Epithelial cell of prostate (primary cell): ENCODE results near the gene GRIN2B.

ENCODE experiments used
- DNase-seq: peaks from one replicate; pipeline ENCODE4 v3.0.0-alpha.2; 2011; ENCODE audit warnings: low read depth, low spot score
- H3K27ac ChIP-seq: fragments of 450-650 bp; 2 replicates; pipeline ENCODE4 v1.5.1; 2017; ENCODE audit warnings: mild to moderate bottlenecking

Gene GRIN2B

DNA sequence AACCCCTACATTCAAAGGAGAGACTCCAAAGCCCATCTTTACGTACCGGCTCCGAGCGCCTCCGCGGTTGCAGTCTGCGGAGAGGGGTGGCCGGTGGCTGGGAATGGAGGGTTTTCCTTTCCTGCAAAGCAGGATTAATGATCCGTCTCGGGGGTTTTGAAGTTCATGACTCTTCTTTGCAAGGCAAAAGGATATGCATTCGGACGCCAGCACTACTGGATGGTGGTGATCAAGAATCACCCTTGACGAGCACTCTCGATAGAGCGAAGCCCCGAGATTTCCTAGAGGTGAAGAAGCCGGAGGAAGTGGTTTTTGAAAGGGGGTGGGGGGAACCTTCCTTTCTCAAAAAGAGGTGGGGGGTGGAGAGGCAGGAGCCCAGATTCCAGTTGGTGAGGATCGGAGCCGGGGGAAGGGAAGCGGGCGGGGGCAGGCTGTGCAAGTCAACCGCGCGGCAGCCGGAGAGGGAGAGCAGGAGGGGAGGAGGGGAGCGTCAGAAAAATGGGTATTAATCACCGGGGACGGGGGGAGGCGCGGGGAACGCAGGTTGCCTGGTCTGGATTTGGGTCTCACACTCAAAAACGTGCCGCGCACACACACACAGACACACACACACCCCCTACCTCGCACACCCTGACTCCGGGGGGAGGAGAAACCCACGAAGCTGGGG is at the start of gene GRIN2B:
Gene GRIN2B (minus strand): TSS at position 307 of the 667 bp plus-strand sequence. CDS start 115,394 bp downstream, outside the sequence.
- DNase-seq, result no peak
- H3K27ac ChIP-seq, result no peak within 1 kb of the TSS

DNA sequence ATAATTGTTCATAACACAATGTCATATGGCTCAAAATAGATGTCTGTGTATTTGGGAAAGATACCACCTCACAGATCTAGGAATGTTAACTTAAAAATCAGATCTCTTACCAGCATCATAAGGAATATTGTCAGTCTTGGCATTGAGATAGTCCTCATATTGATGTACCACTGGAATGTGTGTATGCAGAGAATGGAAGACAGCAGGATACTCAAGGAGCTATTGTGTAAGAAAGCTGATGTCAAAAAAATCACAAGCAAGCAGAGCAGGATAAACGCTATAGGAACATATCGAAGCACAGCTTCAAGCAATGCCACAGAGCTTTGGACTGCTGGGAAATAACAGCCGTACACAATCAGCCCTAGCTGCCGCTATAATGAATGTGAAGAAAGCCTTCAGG is 45.1 kb upstream of the GRIN2B start:
- no peak overlapping the region for H3K27ac ChIP-seq

GRCh38 chr12:14024591-14024990 is 43.2 kb upstream of the GRIN2B start:
- H3K27ac ChIP-seq, result no peak overlapping the region
- DNase-seq, result no peak

More for the DNA sequence above, 45.1 kb upstream of the GRIN2B start:
- no peak for DNase-seq

DNA sequence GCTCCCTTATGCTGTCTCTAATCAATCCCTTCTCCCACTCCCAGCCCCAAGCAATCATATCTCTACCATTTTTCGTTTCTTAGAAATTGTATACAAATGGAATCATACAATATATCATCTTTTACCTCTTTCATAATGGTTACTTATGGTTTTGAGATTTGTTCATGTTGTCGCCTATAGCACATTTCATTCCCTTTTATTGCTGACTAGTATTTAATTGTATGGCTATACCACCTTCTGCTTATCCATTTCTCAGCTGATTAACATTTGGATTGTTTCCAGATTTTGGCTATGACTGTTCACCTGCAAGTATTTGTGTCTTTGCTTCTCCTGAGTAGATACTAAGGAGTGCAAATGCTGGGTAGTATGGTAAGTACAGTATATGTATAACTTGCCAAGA is 36.7 kb upstream of the GRIN2B start:
- DNase-seq, result no peak
- no peak overlapping the region for H3K27ac ChIP-seq

GRCh38 chr12:14010989-14011388 is 29.6 kb upstream of the GRIN2B start:
- no peak for DNase-seq
- H3K27ac ChIP-seq, result no peak overlapping the region

- no peak overlapping the region for H3K27ac ChIP-seq
- DNase-seq, result no peak
Observed at GRCh38 chr12:14007639-14008038, 26.2 kb upstream of the GRIN2B start.

- H3K27ac ChIP-seq, result no peak overlapping the region
- DNase-seq, result no peak
Observed at GRCh38 chr12:13992585-13992984, 11.2 kb upstream of the GRIN2B start.

- H3K27ac ChIP-seq, result no peak overlapping the region
Observed at GRCh38 chr12:13992106-13992505, 10.7 kb upstream of the GRIN2B start.

GRCh38 chr12:13986031-13986430 is 4.6 kb upstream of the GRIN2B start:
- DNase-seq, result no peak
- H3K27ac ChIP-seq, result peak overlapping the region; percentile 39

More at GRCh38 chr12:13992106-13992505, 10.7 kb upstream of the GRIN2B start:
- DNase-seq, result no peak

DNA sequence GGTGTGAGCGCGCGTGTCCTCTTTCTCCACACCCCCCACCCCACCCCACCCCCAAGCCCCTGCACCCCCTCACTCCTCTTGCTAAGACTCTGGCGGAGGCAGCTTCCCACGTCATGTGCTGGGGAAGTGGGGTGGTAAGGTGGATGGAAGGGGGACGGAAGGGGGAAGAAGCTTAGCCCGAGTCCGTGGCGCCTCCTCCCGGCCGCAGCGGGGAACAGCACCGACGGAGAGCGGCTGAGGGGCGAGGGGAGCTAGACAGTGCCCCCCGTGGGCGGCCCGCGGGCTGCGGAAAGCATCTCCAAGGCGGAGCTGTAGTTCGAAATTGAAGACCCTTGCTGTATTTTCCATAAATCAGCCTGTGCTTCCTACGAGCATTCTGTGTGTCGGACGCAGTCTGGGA is 588 bp upstream of the GRIN2B start:
- DNase-seq, result no peak
- no peak overlapping the region for H3K27ac ChIP-seq

- no peak for DNase-seq
- no peak overlapping the region for H3K27ac ChIP-seq
Observed at GRCh38 chr12:13980538-13981295, 685 bp downstream of the GRIN2B start.

GRCh38 chr12:13979772-13980378 is 1.5 kb downstream of the GRIN2B start:
- no peak overlapping the region for H3K27ac ChIP-seq
- DNase-seq, result no peak

DNA sequence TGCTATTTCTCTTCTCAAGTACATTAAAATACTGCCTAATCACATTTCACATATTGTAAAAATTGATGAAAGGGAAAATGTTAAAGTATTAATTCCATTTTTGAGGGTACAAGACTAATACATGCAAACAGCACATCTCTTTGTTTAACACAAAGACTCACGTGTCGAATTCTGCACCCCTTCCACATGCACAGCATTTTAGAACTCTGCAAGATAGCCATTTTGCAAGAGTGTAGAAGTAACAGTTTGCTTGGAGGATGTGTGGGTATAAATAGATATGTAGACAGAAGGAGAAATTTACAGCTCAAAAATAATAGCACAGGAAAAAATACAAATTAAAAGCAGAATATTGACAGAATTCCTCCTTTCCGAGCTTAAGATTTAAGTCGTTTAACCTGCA is 2.5 kb downstream of the GRIN2B start:
- DNase-seq, result no peak
- no peak overlapping the region for H3K27ac ChIP-seq

DNA sequence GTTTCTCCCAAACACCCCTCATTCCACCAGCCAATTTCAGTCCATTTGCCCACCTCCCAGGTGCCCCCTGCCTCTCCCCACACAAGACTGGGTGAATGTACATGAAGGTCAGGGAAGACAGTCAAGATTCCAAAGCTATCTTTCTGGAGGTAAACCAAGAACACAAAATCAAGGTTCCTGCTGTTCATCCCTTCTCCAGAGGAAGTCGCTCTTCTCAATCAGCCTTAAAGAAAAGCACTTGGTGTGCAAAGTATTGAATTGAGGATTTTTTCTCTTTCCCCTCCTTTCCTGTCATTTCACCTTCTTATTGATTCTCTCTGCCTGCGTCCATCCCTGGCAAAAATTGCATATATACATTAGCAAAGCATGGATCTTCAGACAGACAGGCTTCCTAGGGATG is 4.5 kb downstream of the GRIN2B start:
- DNase-seq, result no peak
- no peak overlapping the region for H3K27ac ChIP-seq

DNA sequence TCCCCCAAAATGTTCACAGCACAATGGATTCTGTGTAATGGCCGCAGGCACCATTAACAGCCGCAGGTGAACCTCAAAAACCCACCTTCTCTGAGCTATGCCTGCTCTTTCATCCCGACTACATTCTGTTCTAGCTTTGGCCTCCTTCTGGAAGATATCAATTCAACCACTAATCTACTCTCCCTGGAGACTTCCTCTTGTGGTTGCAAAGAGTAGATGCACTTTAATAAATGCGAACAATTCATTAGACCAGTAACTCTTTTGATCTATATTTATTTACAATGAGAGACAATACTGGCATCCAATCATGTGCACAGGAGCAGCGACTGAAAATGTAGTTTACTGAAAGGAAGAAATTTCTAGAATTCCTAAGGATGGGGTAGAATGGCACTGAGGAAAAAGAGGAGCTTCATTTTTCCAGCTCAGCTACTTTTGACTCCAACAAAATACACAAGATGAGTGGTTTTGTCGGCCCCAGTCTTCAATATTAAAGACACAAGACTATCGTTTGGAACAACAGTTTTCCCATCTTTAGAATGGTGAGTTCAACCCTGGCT is 5.3 kb downstream of the GRIN2B start:
- no peak overlapping the region for H3K27ac ChIP-seq
- no peak for DNase-seq

- no peak overlapping the region for H3K27ac ChIP-seq
- DNase-seq, result no peak
Observed at GRCh38 chr12:13973996-13974395, 7.4 kb downstream of the GRIN2B start.

GRCh38 chr12:13970803-13971202 is 10.6 kb downstream of the GRIN2B start:
- DNase-seq, result no peak
- no peak overlapping the region for H3K27ac ChIP-seq

DNA sequence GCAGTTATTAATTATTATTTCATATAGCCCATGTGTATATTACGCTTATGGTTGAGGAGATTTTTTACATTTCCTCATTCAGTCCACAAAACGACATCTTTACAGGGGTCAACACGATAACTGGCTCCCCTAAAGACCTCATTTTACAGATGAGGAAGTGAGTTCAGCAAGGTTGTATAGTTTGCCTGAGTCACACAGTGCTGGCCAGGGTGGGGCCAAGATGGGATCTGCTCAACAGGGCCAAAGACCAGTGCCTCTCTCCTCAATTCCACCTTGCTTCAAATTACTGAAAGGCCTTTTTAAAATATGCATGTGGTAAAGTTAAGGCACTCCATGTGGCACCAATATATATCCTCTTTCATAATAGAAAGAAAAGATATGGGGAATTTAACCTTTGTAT is 13.1 kb downstream of the GRIN2B start:
- DNase-seq, result no peak
- no peak overlapping the region for H3K27ac ChIP-seq

DNA sequence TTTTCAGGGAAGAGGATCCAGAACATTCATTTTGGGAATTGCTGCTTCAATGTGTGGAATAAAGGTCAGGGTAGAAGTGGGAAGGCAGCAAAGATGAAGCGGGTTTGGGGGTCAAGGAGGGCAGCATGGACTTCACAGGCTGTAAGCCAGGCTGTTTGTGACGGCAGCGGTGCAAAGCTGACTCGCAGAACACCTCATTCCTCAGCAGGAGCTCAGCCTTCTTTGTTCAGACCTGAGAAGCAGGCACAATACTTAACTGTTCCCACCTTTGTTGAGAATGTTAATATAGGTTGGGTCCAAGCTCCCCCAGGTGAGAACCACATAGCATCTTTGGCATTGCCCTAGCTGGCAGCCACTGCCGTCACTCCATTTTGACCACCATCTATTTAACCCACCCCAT is 16.7 kb downstream of the GRIN2B start:
- no peak overlapping the region for H3K27ac ChIP-seq

GRCh38 chr12:13962699-13963098 is 18.7 kb downstream of the GRIN2B start:
- H3K27ac ChIP-seq, result no peak overlapping the region
- no peak for DNase-seq

More for the DNA sequence above, 16.7 kb downstream of the GRIN2B start:
- no peak for DNase-seq

DNA sequence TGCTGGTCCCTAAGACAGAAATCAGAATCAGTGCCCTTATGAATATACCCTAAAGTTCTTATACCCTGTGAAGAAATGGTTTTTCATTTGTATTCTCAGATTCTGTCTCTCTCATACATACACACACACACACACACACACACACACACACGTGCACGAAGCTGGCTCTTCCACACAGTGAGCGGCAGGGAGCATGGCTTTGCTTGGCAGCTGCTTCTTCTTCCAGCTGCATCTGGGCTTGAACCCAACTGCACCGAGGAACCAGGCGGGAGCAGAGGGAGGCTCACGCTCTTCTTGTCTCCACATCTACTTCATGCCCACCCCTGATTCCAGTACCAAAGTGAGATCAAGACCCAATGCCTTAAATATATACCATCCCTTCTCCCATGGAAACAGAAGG is 19.4 kb downstream of the GRIN2B start:
- DNase-seq, result no peak
- no peak overlapping the region for H3K27ac ChIP-seq
